GM19468 (cell line): ENCODE data around the gene PPM1J.

Experiments used
- ATAC-seq: cut with Tn5 transposase; IDR thresholded peaks from one replicate; pipeline ENCODE4 v1.9.1; 2021; ENCODE audit warnings: mild to moderate bottlenecking, moderate library complexity, moderate number of reproducible peaks; ENCODE audit not compliant: unreplicated experiment; ENCODE audit errors: extremely low read depth

Gene PPM1J

GRCh38 chr1:112666946-112667345 lies 48.2 kb downstream of the PPM1J start:
- no peak for ATAC-seq

- no peak for ATAC-seq
Measured at GRCh38 chr1:112665857-112666256, 49.3 kb downstream of the PPM1J start.
